B cell (primary cell): ENCODE measurements around the gene CTSG. TPM values are rescaled to one million over a fixed set of nuclear protein-coding genes. Genes with fewer than 3 reads are reported as not detected.
A peak's percentile ranks its signal among the peaks of the same experiment; 100 is the strongest.

Experiments
- ATAC-seq: fragments of 200-7000 bp; cut with Tn5 transposase; one replicate; pipeline ENCODE4 v1.10.0; 2021; ENCODE audit warnings: low read depth, mild to moderate bottlenecking, moderate number of reproducible peaks, moderate library complexity
- CTCF ChIA-PET: fragments of 350-600 bp; sonication (Branson Sonifier 250); formaldehyde crosslinking; loops from one replicate; lab custom pipeline; 2021; ENCODE audit warnings: antibody characterized with exemption, inconsistent platforms; lab: Charles Lee
- POLR2A ChIA-PET: fragments of 350-600 bp; sonication (Branson Sonifier 250); formaldehyde crosslinking; loops from one replicate; lab custom pipeline; 2021; ENCODE audit warnings: antibody characterized with exemption; lab: Charles Lee
- DNase-seq: peaks from one replicate; pipeline ENCODE4 v3.0.0; 2013
- H2AFZ ChIP-seq: 2 replicates; pipeline ENCODE4 v1.6.1; 2012; ENCODE audit warnings: mild to moderate bottlenecking, low read depth, low read length; ENCODE audit not compliant: insufficient read depth, poor library complexity, severe bottlenecking
- H3K27ac ChIP-seq, 2 donors: 1 replicate in 1 of 2; 2 replicates in 1 of 2; pipeline ENCODE4 v1.5.1; 2012 to 2013; ENCODE audit warnings: low read length in 2 of 2, mild to moderate bottlenecking in 2 of 2, moderate library complexity in 1 of 2
- H3K27me3 ChIP-seq, 4 experiments: fragments of 200-600 bp in 1 of 4; sonication (generic) in 1 of 4; replicated peaks in 1 of 4; 1 replicate in 2 of 4; 2 replicates in 2 of 4; pipeline versions ENCODE4 v1.6.1 to v1.7.0; 2013 to 2016; ENCODE audit warnings: low read length in 3 of 4, mild to moderate bottlenecking in 2 of 4, mixed read lengths in 1 of 4, moderate library complexity in 1 of 4; ENCODE audit not compliant: insufficient read depth in 4 of 4, control insufficient read depth in 3 of 4; ENCODE audit errors: control extremely low read depth in 1 of 4
- H3K36me3 ChIP-seq, 2 experiments: replicated peaks in 1 of 2; 1 replicate in 1 of 2; 2 replicates in 1 of 2; pipeline versions ENCODE4 v1.6.1 to v1.7.1; 2013; ENCODE audit warnings: low read length in 1 of 2; ENCODE audit not compliant: insufficient read depth in 2 of 2, control insufficient read depth in 1 of 2; ENCODE audit errors: control extremely low read depth in 1 of 2, extremely low read depth in 1 of 2
- H3K4me1 ChIP-seq, 2 donors: fragments of 200-600 bp in 1 of 2; sonication (generic) in 1 of 2; 1 replicate in 1 of 2; 2 replicates in 1 of 2; pipeline versions ENCODE4 v1.5.1 to v1.6.1; 2013 to 2017; ENCODE audit warnings: low read length in 2 of 2; ENCODE audit not compliant: control insufficient read depth in 2 of 2, insufficient read depth in 2 of 2
- H3K4me2 ChIP-seq: replicated peaks from 2 replicates; pipeline ENCODE3; 2012; ENCODE audit warnings: mild to moderate bottlenecking, low read depth, low read length; ENCODE audit not compliant: poor library complexity, severe bottlenecking
- H3K4me3 ChIP-seq, 5 experiments: fragments of 200-600 bp in 1 of 5; sonication (generic) in 1 of 5; 1 replicate in 3 of 5; 2 replicates in 2 of 5; pipeline versions ENCODE4 v1.5.1 to v1.7.0; 2011 to 2016; ENCODE audit warnings: low read length in 4 of 5, mild to moderate bottlenecking in 4 of 5, low read depth in 2 of 5, control low read depth in 1 of 5, moderate library complexity in 1 of 5; ENCODE audit not compliant: insufficient read depth in 1 of 5; ENCODE audit errors: control extremely low read depth in 1 of 5, extremely low read depth in 1 of 5
- H3K79me2 ChIP-seq: fragments of 200-600 bp; sonication (generic); one replicate; pipeline ENCODE4 v1.6.0; 2016; ENCODE audit warnings: low read length; ENCODE audit not compliant: control insufficient read depth, insufficient read depth
- H3K9ac ChIP-seq: fragments of 200-600 bp; sonication (generic); 2 replicates; pipeline ENCODE4 v1.6.1; 2017; ENCODE audit warnings: mild to moderate bottlenecking, low read length, moderate library complexity
- H3K9me3 ChIP-seq, 3 donors: one replicate each; pipeline versions ENCODE4 v1.6.1 to v1.7.1; 2013; ENCODE audit warnings: low read length in 2 of 3; ENCODE audit not compliant: control insufficient read depth in 2 of 3, insufficient read depth in 1 of 3; ENCODE audit errors: control extremely low read depth in 1 of 3
- H4K20me1 ChIP-seq: 2 replicates; pipeline ENCODE4 v1.6.0; 2012; ENCODE audit warnings: mild to moderate bottlenecking, low read length; ENCODE audit not compliant: insufficient read depth, control insufficient read depth, poor library complexity, severe bottlenecking
- H3K27ac Mint-ChIP-seq: one replicate; pipeline ENCODE4 v1.8.0; 2021; ENCODE audit warnings: mixed read lengths
- H3K27me3 Mint-ChIP-seq: one replicate; pipeline ENCODE4 v1.8.0; 2021; ENCODE audit warnings: mixed read lengths
- H3K4me1 Mint-ChIP-seq: one replicate; pipeline ENCODE4 v1.8.0; 2021; ENCODE audit warnings: mixed read lengths
- H3K4me3 Mint-ChIP-seq: one replicate; pipeline ENCODE4 v1.8.0; 2021; ENCODE audit warnings: mixed read lengths
- H3K9me3 Mint-ChIP-seq: one replicate; pipeline ENCODE4 v1.8.0; 2022; ENCODE audit warnings: mixed read lengths; ENCODE audit not compliant: insufficient read depth
- CTCF ChIP-seq: fragments of 200-600 bp; IDR thresholded peaks from one replicate; pipeline ENCODE4 v1.8.0; 2022; ENCODE audit warnings: antibody characterized with exemption, mild to moderate bottlenecking
- EZH2 ChIP-seq: IDR thresholded peaks from 2 replicates; pipeline ENCODE4 v1.6.1; 2012; ENCODE audit warnings: borderline replicate concordance, low read depth, mild to moderate bottlenecking, moderate library complexity, low read length; ENCODE audit not compliant: insufficient read depth, poor library complexity, severe bottlenecking
- WGBS: methylation state at CpG from one replicate; pipeline ENCODE4 v1.1.5; 2013; ENCODE audit warnings: missing lambda C conversion rate; ENCODE audit not compliant: insufficient coverage; 5-methylcytosine and 5-hydroxymethylcytosine counted together
- intact Hi-C: fragments of 100-400 bp; cut with micrococcal nuclease; formaldehyde crosslinking; loops from one replicate; pipeline ENCODE4 v1.10.0; 2022
- polyA plus RNA-seq: library from polyadenylated mRNA; depleted of rRNA; stranded (reverse); fragments of >200 nt; gene quantifications from 2 replicates; pipeline ENCODE4 v1.2.3, GENCODE V29; 2012
- total RNA-seq, 2 donors: library from RNA; stranded (reverse); fragments of 120-200 nt in 1 of 2; gene quantifications; 1 replicate in 1 of 2; 2 replicates in 1 of 2; pipeline versions ENCODE4 v1.2.3 to v1.2.4, GENCODE V29; 2013 to 2022

The CTSG gene
- total and polyA plus RNA-seq, 2 donors (not counting 1 experiment from before 2014, with no cell fraction given), result not detected

- Mint-ChIP-seq H3K9me3 (no peaks in the 10 kb centered on the region), H3K27ac (peak overlapping the region; percentile 73), H3K4me1 (peaks cover 39% of the 10 kb centered on the region), H3K27me3 (peaks cover 10% of the 10 kb centered on the region), H3K4me3 (no peak overlapping the region)
- TF ChIP-seq EZH2 (no peak), CTCF (no peak)
- no peak for DNase-seq
- Histone ChIP-seq H3K27me3 (no peaks in the 10 kb centered on the region), H3K4me3 (no peak overlapping the region), H3K4me2 (no peak overlapping the region), H3K79me2 (no peaks in the 10 kb centered on the region), H2AFZ (no peak overlapping the region), H3K9ac (no peak overlapping the region), H4K20me1 (no peaks in the 10 kb centered on the region), H3K27ac (no peak overlapping the region), H3K36me3 (no peaks in the 10 kb centered on the region), H3K9me3 (no peaks in the 10 kb centered on the region), H3K4me1 (peaks cover 25 to 27% of the 10 kb centered on the region in 2 donors)
- POLR2A ChIA-PET, result no interaction called here
- 86% methylated on average over 6 of the region's 8 CpGs for WGBS
- intact Hi-C loops, result no loop called here
- ATAC-seq, result no peak
- CTCF ChIA-PET, result interaction anchor here (0.8 to 7.6 kb wide), 6 partner anchors 12 to 525 kb away, joined by 3 to 74 read pairs (median 4); no protein-coding TSS in a partner anchor
Measured at GRCh38 chr14:24607635-24608514, 31.8 kb upstream of the CTSG start.

- Histone ChIP-seq H3K4me3 (no peak overlapping the region), H3K27me3 (no peaks in the 10 kb centered on the region), H3K9ac (peak overlapping the region; percentile 12), H3K79me2 (no peaks in the 10 kb centered on the region), H3K27ac (no peak overlapping the region), H3K4me1 (peaks cover 25 to 27% of the 10 kb centered on the region in 2 donors), H2AFZ (peak overlapping the region; percentile 50), H3K9me3 (peaks cover 0 to 3% (median 0%) of the 10 kb centered on the region in 3 donors), H4K20me1 (no peaks in the 10 kb centered on the region), H3K36me3 (no peaks in the 10 kb centered on the region), H3K4me2 (peak overlapping the region; percentile 1)
- intact Hi-C loops, result no loop called here
- peak overlapping the region; percentile 73 for H3K27ac Mint-ChIP-seq
- TF ChIP-seq EZH2 (no peak), CTCF (no peak)
- 43% methylated on average over 3 of the region's 4 CpGs for WGBS
- DNase-seq, result peak; percentile 13
- no peak overlapping the region for H3K4me3 Mint-ChIP-seq
- ATAC-seq, result no peak
- H3K27me3 Mint-ChIP-seq, result peaks cover 6% of the 10 kb centered on the region
- peaks cover 36% of the 10 kb centered on the region for H3K4me1 Mint-ChIP-seq
- ChIA-PET CTCF (interaction anchor here (1.0 to 7.6 kb wide), 8 partner anchors 11 to 103 kb away, joined by 3 to 74 read pairs (median 8); no protein-coding TSS in a partner anchor), POLR2A (no interaction called here)
- no peaks in the 10 kb centered on the region for H3K9me3 Mint-ChIP-seq
Measured at GRCh38 chr14:24607081-24607480, 31.0 kb upstream of the CTSG start.
